ENCODE measurements around the gene POGLUT3. TPM values are rescaled to one million over a fixed set of nuclear protein-coding genes. Genes with fewer than 3 reads are reported as not detected.

The POGLUT3 gene
- total and polyA plus RNA-seq, 2 of the 4 experiments (the other 2 are of a cell fraction): 31.7 to 34.8 TPM

DNA sequence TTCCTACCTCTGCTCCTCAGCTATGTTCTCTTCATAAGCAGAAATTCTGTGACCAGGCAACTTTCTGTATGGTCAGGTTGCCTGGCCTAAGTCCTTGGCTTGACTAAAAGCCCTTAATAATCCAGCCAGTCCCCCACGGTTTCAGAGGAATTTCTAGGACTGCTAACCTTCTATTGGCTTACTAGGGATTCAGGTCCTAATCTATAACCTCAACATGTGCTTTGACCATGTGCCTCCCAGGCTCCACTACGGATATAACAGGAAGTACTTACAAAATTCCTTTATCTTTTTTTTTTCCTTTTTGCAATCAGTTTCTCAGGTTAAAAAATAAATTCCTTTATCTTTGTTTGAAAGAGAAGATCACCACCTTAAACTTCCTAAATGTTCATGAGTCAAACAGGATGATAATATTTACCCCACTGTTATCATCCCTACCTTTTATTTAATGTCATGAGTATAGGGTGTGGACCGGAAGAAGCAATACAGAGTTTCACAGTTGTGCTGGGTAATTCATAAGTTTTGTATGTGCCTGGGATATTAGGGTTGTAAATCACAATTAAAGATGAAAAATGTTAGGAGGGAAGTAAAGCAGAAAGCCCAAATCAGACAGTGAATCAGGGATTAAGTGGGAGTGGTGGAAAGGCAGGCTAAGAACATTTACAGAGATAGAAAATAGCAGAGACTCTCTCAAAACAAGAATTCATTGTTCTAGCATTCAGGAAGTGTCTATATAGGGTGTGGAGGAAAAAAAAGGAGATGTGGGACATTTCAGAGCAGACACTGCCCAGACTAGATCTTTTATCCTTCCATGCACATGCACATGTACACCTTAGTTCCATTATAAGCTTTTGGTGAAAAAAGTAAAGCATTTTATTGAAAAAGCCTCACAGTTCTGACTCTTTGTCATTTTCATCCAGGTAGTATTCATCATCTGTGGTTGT, 10.7 kb upstream of the POGLUT3 start:
- H2BK20ac ChIP-seq (ENCODE audit: low read depth, low read length): no peak overlapping the region
- peaks cover 2% of the 10 kb centered on the region; the same call in 1 of the 2 replicates for H3K4me1 ChIP-seq (ENCODE audit: control insufficient read depth, insufficient read depth, low read length)
- no peak overlapping the region for H2BK120ac ChIP-seq (ENCODE audit: low read depth, low read length)
- no peak overlapping the region for H2AK5ac ChIP-seq (ENCODE audit: low read depth, low read length)
- H2AFZ ChIP-seq (replicated peaks; ENCODE audit: low read length, poor library complexity): no peak overlapping the region
- no peak overlapping the region for H3K14ac ChIP-seq (replicated peaks; ENCODE audit: low read depth, low read length)
- H3K18ac ChIP-seq (ENCODE audit: low read depth, low read length): no peak overlapping the region
- no peak overlapping the region for H2BK5ac ChIP-seq (ENCODE audit: low read depth, low read length, poor library complexity, severe bottlenecking)
- H3K4ac ChIP-seq (ENCODE audit: low read depth, low read length): no peak overlapping the region
- H4K5ac ChIP-seq (ENCODE audit: low read depth, low read length): no peak overlapping the region
- ATAC-seq (ENCODE audit: low read depth): no peak
- no TSS peak for BruUV-seq (replicated peaks)
- no peak overlapping the region for H3K4me2 ChIP-seq (ENCODE audit: low read depth, low read length)
- no peak overlapping the region for H4K8ac ChIP-seq (ENCODE audit: low read depth in 2 of 2, low read length in 2 of 2)
- no peak overlapping the region for H2AK9ac ChIP-seq (replicated peaks; ENCODE audit: low read depth, low read length, poor library complexity)
- in situ Hi-C loops (cut with MboI; ENCODE audit: low sequenced_read_pairs): no loop called here
- no peaks in the 10 kb centered on the region for H3K9me1 ChIP-seq (ENCODE audit: insufficient read depth, low read length)
- H2BK15ac ChIP-seq (ENCODE audit: low read depth, low read length): no peak overlapping the region
- POLR2A ChIA-PET (ENCODE audit: unreplicated experiment): no interaction called here
- no peaks in the 10 kb centered on the region for H3K27me3 ChIP-seq (ENCODE audit: control insufficient read depth, insufficient read depth, low read length)
- H3K56ac ChIP-seq (ENCODE audit: extremely low read depth, insufficient read depth, low read length): no peak overlapping the region
- no peak overlapping the region for H3K27ac ChIP-seq (ENCODE audit: insufficient read depth, low read length)
- 70% methylated on average over 2 of the region's 3 CpGs; no CpG with 5 or more reads in 1 of the 2 experiments for WGBS, 2 experiments (ENCODE audit: extremely low coverage in 2 of 2, insufficient read length in 1 of 2)
- no peak for DNase-seq
- H4K20me1 ChIP-seq (ENCODE audit: insufficient read depth, low read length): no peaks in the 10 kb centered on the region
- dilution Hi-C loops (cut with HindIII; ENCODE audit: low sequenced_read_pairs, unreplicated experiment): no loop called here
- intact Hi-C loops (cut with micrococcal nuclease): no loop called here
- no peak overlapping the region for H3K23ac ChIP-seq (ENCODE audit: low read depth, low read length)
- H3K9me3 ChIP-seq (ENCODE audit: control insufficient read depth, insufficient read depth, low read length): no peaks in the 10 kb centered on the region
- no peak overlapping the region for H4K91ac ChIP-seq (ENCODE audit: insufficient read depth, low read depth, low read length)
- H3K9ac ChIP-seq (ENCODE audit: low read depth, low read length): no peak overlapping the region
- H3K79me1 ChIP-seq (ENCODE audit: low read depth in 1 of 2, low read length in 2 of 2): no peaks in the 10 kb centered on the region
- CTCF ChIA-PET: no interaction called here
- H3K4me3 ChIP-seq (ENCODE audit: insufficient read depth, low read depth, low read length): no peak overlapping the region
- H3K36me3 ChIP-seq (ENCODE audit: control insufficient read depth, insufficient read depth, low read length): no peaks in the 10 kb centered on the region
- TF ChIP-seq FOS (IDR thresholded peaks at IDR 0.05; ENCODE audit: low read depth, low read length) (no peak), RFX5 (IDR thresholded peaks at IDR 0.05; ENCODE audit: low read depth, low read length) (no peak), MAZ (IDR thresholded peaks at IDR 0.05; ENCODE audit: borderline replicate concordance, low read depth, low read length) (no peak), MAFK (IDR thresholded peaks at IDR 0.05; ENCODE audit: low read depth, low read length) (no peak), RCOR1 (IDR thresholded peaks at IDR 0.05; ENCODE audit: insufficient replicate concordance, low read length) (no peak), MXI1 (IDR thresholded peaks at IDR 0.05; ENCODE audit: borderline replicate concordance, low read depth, low read length) (no peak), SMC3 (IDR thresholded peaks at IDR 0.05; ENCODE audit: low read depth, low read length) (no peak), BHLHE40 (IDR thresholded peaks at IDR 0.05; ENCODE audit: low read depth, low read length) (no peak), CEBPB (IDR thresholded peaks at IDR 0.05; ENCODE audit: low read depth, low read length) (no peak), ELK1 (IDR thresholded peaks at IDR 0.05; ENCODE audit: borderline replicate concordance, low read depth, low read length) (no peak), USF2 (IDR thresholded peaks at IDR 0.05; ENCODE audit: low read depth, low read length) (no peak), CHD1 (IDR thresholded peaks at IDR 0.05; ENCODE audit: low read depth, low read length) (no peak), RAD21 (IDR thresholded peaks at IDR 0.05; ENCODE audit: low read length) (no peak), POLR2A (IDR thresholded peaks at IDR 0.05; ENCODE audit: low read depth, low read length) (no peak)
- TF ChIP-seq, protein P1, sequence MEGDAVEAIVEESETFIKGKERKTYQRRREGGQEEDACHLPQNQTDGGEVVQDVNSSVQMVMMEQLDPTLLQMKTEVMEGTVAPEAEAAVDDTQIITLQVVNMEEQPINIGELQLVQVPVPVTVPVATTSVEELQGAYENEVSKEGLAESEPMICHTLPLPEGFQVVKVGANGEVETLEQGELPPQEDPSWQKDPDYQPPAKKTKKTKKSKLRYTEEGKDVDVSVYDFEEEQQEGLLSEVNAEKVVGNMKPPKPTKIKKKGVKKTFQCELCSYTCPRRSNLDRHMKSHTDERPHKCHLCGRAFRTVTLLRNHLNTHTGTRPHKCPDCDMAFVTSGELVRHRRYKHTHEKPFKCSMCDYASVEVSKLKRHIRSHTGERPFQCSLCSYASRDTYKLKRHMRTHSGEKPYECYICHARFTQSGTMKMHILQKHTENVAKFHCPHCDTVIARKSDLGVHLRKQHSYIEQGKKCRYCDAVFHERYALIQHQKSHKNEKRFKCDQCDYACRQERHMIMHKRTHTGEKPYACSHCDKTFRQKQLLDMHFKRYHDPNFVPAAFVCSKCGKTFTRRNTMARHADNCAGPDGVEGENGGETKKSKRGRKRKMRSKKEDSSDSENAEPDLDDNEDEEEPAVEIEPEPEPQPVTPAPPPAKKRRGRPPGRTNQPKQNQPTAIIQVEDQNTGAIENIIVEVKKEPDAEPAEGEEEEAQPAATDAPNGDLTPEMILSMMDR (conservative IDR thresholded peaks at IDR 0.05; ENCODE audit: low read depth, low read length): no peak

Measured in IMR-90 (cell line).